Natural killer cell treated with Interleukin-12 subunit alpha and Interleukin-12 subunit beta and Interleukin-15 and Interleukin-18, amount 100 ng/mL, for 72 hours (primary cell): ENCODE results near the gene LAMP1. TPM values are rescaled to one million over a fixed set of nuclear protein-coding genes. Genes with fewer than 3 reads are reported as not detected.
"Not testable (repeated sequence)": the region's sequence is repeated elsewhere in the genome, so short reads cannot be mapped to it uniquely, and the experiment has no call there.

Experiments
- ATAC-seq, 2 donors: fragments of 150-1000 bp; cut with Tn5 transposase in 1 of 2; sonication (Bioruptor Pico), chemical (Tn5 transposase) in 1 of 2; 2 replicates each; pipeline ENCODE4 v1.10.0; 2021
- DNase-seq: peaks from one replicate; pipeline ENCODE4 v3.0.0; 2022; ENCODE audit warnings: low spot score
- H3K27ac Mint-ChIP-seq, 2 donors: 1 replicate in 1 of 2; 2 replicates in 1 of 2; pipeline ENCODE4 v1.8.0; 2022; ENCODE audit warnings: mixed read lengths in 2 of 2, mild to moderate bottlenecking in 1 of 2, moderate library complexity in 1 of 2
- H3K27me3 Mint-ChIP-seq, 2 donors: 1 replicate in 1 of 2; 2 replicates in 1 of 2; pipeline ENCODE4 v1.8.0; 2022; ENCODE audit warnings: mixed read lengths in 2 of 2
- H3K36me3 Mint-ChIP-seq: one replicate; pipeline ENCODE4 v1.8.0; 2022; ENCODE audit warnings: mixed read lengths
- H3K4me1 Mint-ChIP-seq, 2 donors: 1 replicate in 1 of 2; 2 replicates in 1 of 2; pipeline ENCODE4 v1.8.0; 2022; ENCODE audit warnings: low read depth in 2 of 2, mixed read lengths in 2 of 2, mild to moderate bottlenecking in 1 of 2
- H3K4me3 Mint-ChIP-seq: one replicate; pipeline ENCODE4 v1.8.0; 2022; ENCODE audit warnings: mixed read lengths
- H3K9me3 Mint-ChIP-seq: 2 replicates; pipeline ENCODE4 v1.8.0; 2022; ENCODE audit warnings: mixed read lengths
- total RNA-seq, 2 donors: library from RNA; stranded (reverse); gene quantifications; one replicate each; pipeline ENCODE4 v1.2.3, GENCODE V29; 2022

LAMP1 gene
- total RNA-seq, 2 donors from 2014 or later: 104 to 108 TPM

DNA sequence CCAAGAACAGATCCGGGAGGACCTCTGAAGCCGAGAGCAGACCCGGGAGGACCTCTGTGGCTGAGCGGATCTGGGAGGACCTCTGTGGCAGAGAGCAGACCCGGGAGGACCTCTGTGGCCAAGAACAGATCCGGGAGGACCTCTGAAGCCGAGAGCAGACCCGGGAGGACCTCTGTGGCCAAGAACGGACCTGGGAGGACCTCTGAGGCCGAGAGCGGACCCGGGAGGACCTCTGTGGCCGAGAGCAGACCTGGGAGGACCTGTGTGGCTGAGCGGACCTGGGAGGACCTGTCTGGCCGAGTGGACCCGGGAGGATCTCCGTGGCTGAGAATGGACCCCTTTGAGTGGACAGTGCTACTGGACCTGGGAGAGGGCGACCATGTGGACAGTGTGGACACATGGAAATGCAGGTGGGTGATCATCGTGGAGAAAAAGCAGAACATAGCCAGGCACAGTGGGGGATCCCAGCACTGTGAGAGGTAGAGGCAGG, 50.7 kb downstream of the LAMP1 start:
- H3K27ac Mint-ChIP-seq, H3K4me3 Mint-ChIP-seq, DNase-seq, ATAC-seq, H3K9me3 Mint-ChIP-seq, H3K4me1 Mint-ChIP-seq, H3K27me3 Mint-ChIP-seq, H3K36me3 Mint-ChIP-seq: not testable (repeated sequence)

DNA sequence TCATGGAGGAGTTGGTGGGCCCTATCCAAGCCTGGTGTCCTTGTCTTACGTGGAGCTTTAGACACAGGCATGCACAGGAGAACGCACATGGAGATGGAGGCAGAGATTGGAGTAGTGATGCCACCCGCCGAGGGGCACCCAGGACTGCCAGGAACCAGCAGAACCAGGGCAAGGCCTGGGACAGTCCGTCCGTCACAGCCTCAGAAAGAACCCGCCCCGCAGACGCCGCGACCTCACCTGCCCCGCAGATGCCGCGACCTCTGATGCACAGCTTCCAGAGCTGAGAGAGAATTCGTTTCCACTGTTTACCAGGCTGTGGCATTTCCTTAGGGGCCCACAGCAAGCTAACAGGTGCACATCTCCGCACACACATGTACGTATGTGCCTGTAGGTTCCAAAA, 51.6 kb downstream of the LAMP1 start:
- no peaks in the 10 kb centered on the region for H3K36me3 Mint-ChIP-seq

DNA sequence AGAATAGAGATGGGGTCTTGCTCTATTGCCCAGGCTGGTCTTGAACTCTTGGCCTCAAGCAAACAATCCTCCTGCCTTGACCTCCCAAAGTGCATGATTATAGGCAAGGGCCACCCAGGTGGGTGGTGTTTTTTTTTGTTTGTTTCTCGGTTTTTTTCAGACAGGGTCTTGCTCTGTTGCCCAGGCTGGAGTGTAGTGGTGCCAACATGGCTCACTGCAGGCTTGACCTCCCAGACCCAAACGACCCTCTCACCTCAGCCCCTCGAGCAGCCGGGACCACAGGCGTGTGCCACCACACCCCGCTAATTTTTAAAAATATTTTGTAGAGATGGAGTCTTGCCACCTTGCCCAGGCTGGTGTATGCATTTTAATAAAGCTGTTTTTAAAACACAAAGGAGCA, 52.0 kb downstream of the LAMP1 start:
- H3K4me3 Mint-ChIP-seq: no peak overlapping the region
- peaks cover 4% of the 10 kb centered on the region for H3K9me3 Mint-ChIP-seq
- no peak overlapping the region for H3K27ac Mint-ChIP-seq
- peaks cover 0 to 2% of the 10 kb centered on the region in 2 donors for H3K27me3 Mint-ChIP-seq
- DNase-seq (no peak), ATAC-seq (no peak)
- H3K4me1 Mint-ChIP-seq: no peaks in the 10 kb centered on the region
- H3K36me3 Mint-ChIP-seq: no peaks in the 10 kb centered on the region

More for the DNA sequence above, 51.6 kb downstream of the LAMP1 start:
- no peak overlapping the region for H3K4me3 Mint-ChIP-seq
- peaks cover 4% of the 10 kb centered on the region for H3K9me3 Mint-ChIP-seq
- H3K4me1 Mint-ChIP-seq: no peaks in the 10 kb centered on the region
- DNase-seq (no peak), ATAC-seq (no peak)
- no peak overlapping the region for H3K27ac Mint-ChIP-seq
- H3K27me3 Mint-ChIP-seq: peaks cover 0 to 2% of the 10 kb centered on the region in 2 donors

DNA sequence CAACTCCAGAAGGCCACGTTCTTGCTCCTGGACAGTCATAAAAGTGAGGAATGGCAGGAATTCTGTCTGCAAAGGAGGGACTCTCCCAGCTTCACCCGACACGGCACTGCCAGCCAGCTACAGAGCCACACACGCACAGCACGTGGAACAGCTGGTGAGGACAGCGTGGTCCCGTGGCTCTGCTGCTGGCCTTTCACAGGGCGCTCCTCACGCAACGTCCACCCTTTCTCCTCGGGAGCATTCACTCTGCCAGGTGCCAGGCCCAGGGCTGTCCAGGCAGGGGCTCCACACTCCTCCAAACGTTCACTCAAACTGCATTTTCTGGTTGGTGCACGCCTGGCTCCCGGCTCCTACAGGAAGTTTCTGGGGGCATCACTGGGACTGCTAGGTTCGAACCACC, 52.5 kb downstream of the LAMP1 start:
- no peak overlapping the region for H3K27ac Mint-ChIP-seq
- no peak for DNase-seq
- H3K4me3 Mint-ChIP-seq: no peak overlapping the region
- H3K27me3 Mint-ChIP-seq: peaks cover 0 to 2% of the 10 kb centered on the region in 2 donors
- no peaks in the 10 kb centered on the region for H3K4me1 Mint-ChIP-seq
- ATAC-seq: no peak
- H3K9me3 Mint-ChIP-seq: peaks cover 4% of the 10 kb centered on the region
- H3K36me3 Mint-ChIP-seq: no peaks in the 10 kb centered on the region

DNA sequence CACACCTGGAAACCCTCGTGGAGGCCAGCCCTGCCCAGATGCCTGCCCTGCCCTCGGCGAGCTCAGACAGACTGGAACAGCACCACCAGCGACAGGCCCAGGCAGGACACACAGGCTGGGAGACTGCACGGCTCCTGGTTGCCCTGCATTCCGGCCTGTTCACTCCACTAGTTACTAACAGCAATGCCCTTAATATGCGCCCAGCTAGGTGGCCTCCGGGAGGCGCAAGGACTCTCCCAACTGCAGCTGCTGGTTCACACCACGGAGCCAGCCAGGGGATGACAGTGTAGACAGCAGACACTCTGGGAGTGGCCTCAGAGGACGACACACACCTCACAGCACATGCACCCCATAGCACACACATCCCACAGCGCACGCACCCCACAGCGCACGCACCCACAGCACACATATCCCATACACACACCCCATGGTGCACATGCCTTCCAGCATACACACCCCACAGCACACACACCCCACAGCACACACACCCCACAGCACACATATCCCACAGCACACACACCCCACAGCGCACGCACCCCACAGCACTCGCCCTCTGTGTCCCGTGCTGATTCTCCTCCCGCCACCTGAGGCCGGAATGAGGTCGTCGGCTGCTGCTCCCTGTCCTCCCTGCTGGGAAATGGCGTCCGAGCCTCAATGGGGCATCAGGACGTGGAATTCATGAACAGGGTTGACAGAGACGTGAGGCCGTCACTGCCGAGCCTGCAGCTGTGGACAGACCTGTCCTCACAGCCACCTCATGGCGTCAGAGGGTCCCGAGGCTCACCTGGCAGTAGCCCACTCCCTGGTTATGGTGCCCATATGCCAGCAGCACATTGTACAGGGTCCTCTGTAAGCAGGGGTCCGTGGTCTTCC, 53.3 kb downstream of the LAMP1 start:
- no peaks in the 10 kb centered on the region for H3K36me3 Mint-ChIP-seq
- H3K27ac Mint-ChIP-seq: no peak overlapping the region
- no peaks in the 10 kb centered on the region for H3K4me1 Mint-ChIP-seq
- DNase-seq (no peak), ATAC-seq (peak; percentile 24 to 31)
- peaks cover 0 to 2% of the 10 kb centered on the region in 2 donors for H3K27me3 Mint-ChIP-seq
- H3K9me3 Mint-ChIP-seq: peaks cover 4% of the 10 kb centered on the region
- no peak overlapping the region for H3K4me3 Mint-ChIP-seq

DNA sequence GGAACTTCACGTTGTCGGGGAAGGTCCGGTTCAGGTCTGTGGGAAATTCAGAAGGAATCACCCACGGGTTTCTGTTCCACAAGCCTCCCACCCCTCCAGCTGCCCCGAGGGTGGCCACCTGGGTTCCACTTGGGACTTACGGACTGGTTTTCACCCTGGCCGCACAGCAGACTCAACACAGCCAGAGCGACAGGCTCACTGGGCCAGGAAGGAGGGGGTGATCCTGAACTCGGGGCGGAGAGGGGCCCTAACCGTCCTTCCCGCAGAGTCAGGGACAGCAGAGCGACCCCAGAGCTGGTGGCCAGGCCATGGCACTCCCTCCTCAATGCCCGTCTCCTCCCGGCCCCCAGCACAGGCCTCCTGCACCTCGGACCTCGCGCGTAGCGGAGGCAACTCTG, 53.9 kb downstream of the LAMP1 start:
- no peaks in the 10 kb centered on the region for H3K36me3 Mint-ChIP-seq
- no peak overlapping the region for H3K4me3 Mint-ChIP-seq
- no peak overlapping the region for H3K27ac Mint-ChIP-seq
- no peaks in the 10 kb centered on the region for H3K9me3 Mint-ChIP-seq
- H3K27me3 Mint-ChIP-seq: peaks cover 0 to 2% of the 10 kb centered on the region in 2 donors
- DNase-seq: no peak
- H3K4me1 Mint-ChIP-seq: no peaks in the 10 kb centered on the region
- no peak for ATAC-seq

DNA sequence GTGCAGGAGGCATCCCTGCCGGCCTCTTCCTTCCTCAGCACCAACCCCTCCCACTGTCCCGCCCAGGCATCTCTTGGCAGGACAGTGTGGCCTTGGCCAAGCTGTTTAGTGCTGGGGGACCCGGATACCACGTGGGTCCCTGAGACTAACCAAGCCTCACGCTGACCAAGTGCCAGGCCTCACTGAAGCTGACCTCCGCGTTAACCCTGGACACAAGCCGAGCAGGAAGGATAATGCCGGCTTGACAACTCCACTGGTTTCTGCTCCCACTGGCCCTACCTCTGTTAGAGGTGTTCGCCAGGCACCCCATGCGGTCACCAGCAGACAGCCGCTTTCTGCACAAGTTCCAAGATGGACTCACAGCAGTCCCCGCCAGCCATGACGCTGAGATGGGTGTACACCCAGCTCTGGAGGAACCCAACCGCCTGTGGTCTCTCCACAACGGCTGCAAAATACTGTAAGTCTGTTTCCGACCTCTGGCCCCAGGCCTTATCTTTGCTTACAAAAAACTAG, 54.5 kb downstream of the LAMP1 start:
- ATAC-seq: no peak
- Mint-ChIP-seq H3K27ac (no peak overlapping the region), H3K27me3 (peaks cover 0 to 2% of the 10 kb centered on the region in 2 donors), H3K4me1 (no peaks in the 10 kb centered on the region), H3K9me3 (no peaks in the 10 kb centered on the region), H3K36me3 (no peaks in the 10 kb centered on the region), H3K4me3 (no peak overlapping the region)
- DNase-seq: no peak

DNA sequence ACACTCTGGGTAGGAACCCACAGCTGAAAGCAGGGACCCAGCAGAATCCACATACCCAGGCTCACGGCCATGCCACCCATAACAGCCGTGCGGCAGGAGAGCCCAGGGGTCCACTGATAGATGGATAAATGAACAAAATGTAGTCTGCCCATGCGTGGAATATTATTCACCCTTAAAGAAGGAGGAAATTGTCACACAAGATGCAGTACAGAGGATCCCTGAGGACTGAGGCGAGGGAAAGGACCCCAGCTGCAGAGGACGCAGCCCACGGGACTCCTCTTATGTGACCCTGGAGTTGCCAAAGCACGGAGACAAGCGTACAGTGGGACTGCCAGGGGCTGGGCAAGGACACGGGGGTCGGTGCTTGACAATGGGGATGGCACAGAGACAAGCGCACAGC, 56.2 kb downstream of the LAMP1 start:
- Mint-ChIP-seq H3K27ac (no peak overlapping the region), H3K9me3 (no peaks in the 10 kb centered on the region), H3K36me3 (no peaks in the 10 kb centered on the region), H3K27me3 (peaks cover 1 to 2% of the 10 kb centered on the region in 2 donors), H3K4me3 (no peak overlapping the region), H3K4me1 (no peaks in the 10 kb centered on the region)
- ATAC-seq (no peak), DNase-seq (no peak)

DNA sequence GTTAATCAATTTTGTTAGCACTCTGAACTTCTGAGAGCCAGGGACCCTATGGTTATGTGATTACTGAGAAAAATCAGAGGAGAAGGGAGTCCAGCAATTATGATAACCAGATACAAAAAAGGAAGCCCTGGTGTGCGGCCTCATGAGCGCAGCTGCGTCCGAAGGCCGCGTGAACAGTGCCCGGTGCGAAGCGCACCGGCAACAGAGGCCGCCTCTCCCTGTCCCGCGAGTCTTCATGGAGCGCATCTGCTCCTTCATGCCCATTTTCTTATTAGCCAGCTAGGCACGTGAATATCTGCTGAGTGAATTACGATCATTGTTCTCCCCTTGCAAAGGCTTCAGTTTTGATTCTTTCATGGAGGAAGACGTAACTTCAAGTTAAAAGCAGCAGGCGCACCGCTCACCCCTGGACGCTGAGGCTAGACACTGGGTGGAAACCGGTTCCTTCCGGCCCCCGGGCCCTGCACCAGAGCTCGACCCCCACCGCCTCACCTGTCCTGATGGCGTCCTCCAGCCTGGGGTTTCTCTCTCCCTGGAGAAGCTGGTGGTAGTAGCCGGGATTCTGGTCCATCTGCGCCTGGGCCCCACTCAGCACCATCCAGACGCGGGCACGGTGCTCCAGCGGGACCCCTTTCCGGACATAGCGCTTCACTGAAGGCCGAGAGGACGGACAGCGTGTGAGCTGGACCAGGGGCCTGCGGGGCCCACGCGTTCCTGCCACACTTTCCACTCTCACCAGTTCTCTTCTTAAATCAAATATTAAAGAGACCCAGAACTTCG, 58.0 kb downstream of the LAMP1 start:
- Mint-ChIP-seq H3K27ac (no peak overlapping the region), H3K4me1 (no peaks in the 10 kb centered on the region), H3K9me3 (no peaks in the 10 kb centered on the region), H3K27me3 (peaks cover 5 to 16% of the 10 kb centered on the region in 2 donors), H3K4me3 (no peak overlapping the region), H3K36me3 (no peaks in the 10 kb centered on the region)
- DNase-seq (no peak), ATAC-seq (no peak)

DNA sequence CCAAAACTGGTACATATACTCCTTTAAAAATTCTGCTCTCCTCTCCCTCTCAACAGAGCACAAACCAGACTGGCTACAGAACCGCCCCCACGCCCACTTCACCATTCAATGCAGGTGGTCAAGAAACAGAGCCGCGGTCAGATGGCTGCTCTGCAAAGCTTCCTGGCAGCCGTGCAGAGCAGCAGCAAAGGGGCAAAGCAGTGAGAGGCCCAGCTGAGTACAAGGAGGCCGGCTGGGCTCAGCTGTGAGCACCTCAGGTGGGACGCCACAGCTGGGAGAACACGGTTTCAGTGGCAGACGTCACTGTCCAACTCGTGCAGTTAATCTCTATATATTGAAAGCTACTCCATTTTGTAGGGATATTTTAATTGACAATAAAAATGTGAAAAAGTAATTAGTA, 58.6 kb downstream of the LAMP1 start:
- Mint-ChIP-seq H3K9me3 (no peaks in the 10 kb centered on the region), H3K4me3 (no peak overlapping the region), H3K27ac (no peak overlapping the region), H3K4me1 (no peaks in the 10 kb centered on the region), H3K27me3 (peaks cover 3 to 19% of the 10 kb centered on the region in 2 donors), H3K36me3 (no peaks in the 10 kb centered on the region)
- DNase-seq (no peak), ATAC-seq (no peak)

DNA sequence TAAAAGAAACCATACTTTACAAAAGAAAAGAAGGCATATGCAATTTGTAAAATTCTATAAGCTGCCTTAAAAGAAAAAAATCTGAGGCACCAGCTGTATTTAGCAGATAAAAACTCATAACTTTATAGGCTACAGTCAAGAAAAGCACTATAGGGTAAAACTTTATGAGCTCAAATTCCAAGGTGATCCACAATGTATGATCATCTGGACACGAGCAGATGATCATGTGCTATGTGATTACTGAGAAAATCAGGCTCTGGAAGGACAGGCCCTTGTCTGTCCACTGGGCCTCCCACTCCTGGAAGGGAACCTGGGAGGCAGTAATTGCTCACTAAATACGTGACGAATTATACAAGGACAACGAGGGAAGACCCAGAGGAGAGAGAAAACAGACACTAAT, 59.6 kb downstream of the LAMP1 start:
- no peaks in the 10 kb centered on the region for H3K9me3 Mint-ChIP-seq
- no peak overlapping the region for H3K4me3 Mint-ChIP-seq
- ATAC-seq: no peak

DNA sequence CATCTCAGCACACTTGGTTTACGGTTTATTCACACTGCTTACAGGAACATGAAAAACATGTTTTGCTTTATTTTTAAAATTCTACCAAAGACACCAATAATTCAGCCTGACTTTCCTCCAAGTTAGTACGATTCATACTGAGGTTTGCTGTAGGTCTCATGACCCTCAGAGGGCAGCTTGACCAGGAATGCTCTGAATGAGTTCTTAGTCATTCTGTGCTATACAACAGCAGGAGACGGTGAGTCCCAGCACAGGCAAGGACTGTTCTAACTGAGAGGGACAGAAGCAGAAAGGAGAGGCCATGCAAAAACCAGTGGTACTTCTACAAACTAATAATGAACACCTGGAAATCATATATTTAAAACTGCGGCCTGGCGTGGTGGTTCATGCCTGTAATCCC, 60.5 kb downstream of the LAMP1 start:
- Mint-ChIP-seq H3K9me3 (no peaks in the 10 kb centered on the region), H3K36me3 (no peaks in the 10 kb centered on the region), H3K4me1 (peaks cover 0 to 5% of the 10 kb centered on the region in 2 donors), H3K27me3 (peaks cover 3 to 22% of the 10 kb centered on the region in 2 donors), H3K27ac (no peak overlapping the region), H3K4me3 (no peak overlapping the region)
- DNase-seq: no peak
- no peak for ATAC-seq

More for the DNA sequence above, 59.6 kb downstream of the LAMP1 start:
- Mint-ChIP-seq H3K36me3 (no peaks in the 10 kb centered on the region), H3K27ac (no peak overlapping the region), H3K4me1 (peaks cover 0 to 5% of the 10 kb centered on the region in 2 donors), H3K27me3 (peaks cover 3 to 19% of the 10 kb centered on the region in 2 donors)
- no peak for DNase-seq

DNA sequence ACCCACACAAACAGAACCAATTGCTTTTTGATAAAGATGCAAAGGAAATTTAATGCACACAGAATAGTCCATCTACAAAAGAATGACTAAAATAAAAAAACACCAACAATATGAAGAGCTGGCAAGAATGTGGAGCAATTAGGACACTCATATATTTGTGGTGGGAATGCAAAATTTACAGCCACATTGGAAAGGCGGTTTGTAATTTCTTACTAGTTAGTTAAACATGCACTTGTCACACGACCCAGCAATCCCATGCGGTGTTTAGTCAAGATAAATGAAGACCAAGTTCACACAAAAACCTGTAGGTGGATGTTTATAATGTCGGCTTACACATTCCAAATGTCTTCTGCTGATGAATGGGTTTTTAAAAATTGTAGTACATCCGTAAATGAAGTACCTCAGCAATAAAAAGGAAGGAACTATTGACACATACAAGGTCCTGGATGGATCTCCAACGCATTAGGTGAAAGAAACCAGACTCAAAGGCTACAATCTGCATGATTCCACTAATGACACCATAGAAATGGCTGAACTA, 61.7 kb downstream of the LAMP1 start:
- no peak for ATAC-seq

More for the DNA sequence above, 61.7 kb downstream of the LAMP1 start:
- no peak overlapping the region for H3K27ac Mint-ChIP-seq
- H3K4me1 Mint-ChIP-seq: peaks cover 0 to 5% of the 10 kb centered on the region in 2 donors
- no peaks in the 10 kb centered on the region for H3K36me3 Mint-ChIP-seq
- DNase-seq: no peak
- peaks cover 6 to 27% of the 10 kb centered on the region in 2 donors for H3K27me3 Mint-ChIP-seq
- H3K4me3 Mint-ChIP-seq: no peak overlapping the region
- no peaks in the 10 kb centered on the region for H3K9me3 Mint-ChIP-seq
